Measurements from ENCODE around the gene FOSB. TPM values are rescaled to one million over a fixed set of nuclear protein-coding genes. Genes with fewer than 3 reads are reported as not detected.
A peak's percentile ranks its signal among the peaks of the same experiment; 100 is the strongest.

The FOSB gene
- polyA plus RNA-seq, 1 donor from 2014 or later = 2.1 TPM

- no peak overlapping the region for H3K27ac ChIP-seq (ENCODE audit: low read length)
- H3K9ac ChIP-seq (ENCODE audit: low read length) = peak overlapping the region; percentile 66
These were observed 38.6 kb downstream of the FOSB start for GRCh38 chr19:45506246-45506988.

More at GRCh38 chr19:45506246-45506988, 38.6 kb downstream of the FOSB start:
- no peaks in the 10 kb centered on the region for H3F3A ChIP-seq (ENCODE audit: insufficient read depth, low read length, poor library complexity, severe bottlenecking)
- H3K9me2 ChIP-seq (ENCODE audit: insufficient read depth, low read length) = no peaks in the 10 kb centered on the region
- H4K20me1 ChIP-seq (ENCODE audit: insufficient read depth) = no peaks in the 10 kb centered on the region
- TF ChIP-seq TAF1 (IDR thresholded peaks at IDR 0.05; ENCODE audit: low read depth) (no peak), EZH2 (IDR thresholded peaks at IDR 0.05; ENCODE audit: borderline replicate concordance, insufficient read depth, low read length, poor library complexity, severe bottlenecking) (no peak), RAD21 (conservative IDR thresholded peaks at IDR 0.05) (no peak), POLR2AphosphoS5 (IDR thresholded peaks at IDR 0.05) (no peak), SMC3 (conservative IDR thresholded peaks at IDR 0.05; ENCODE audit: poor library complexity) (peak; percentile 56), REST (IDR thresholded peaks at IDR 0.05; ENCODE audit: borderline replicate concordance) (no peak), CTCF (IDR thresholded peaks at IDR 0.05; ENCODE audit: poor library complexity, severe bottlenecking) (peak; percentile 78), EP300 (conservative IDR thresholded peaks at IDR 0.05; ENCODE audit: poor library complexity, severe bottlenecking) (no peak), MXI1 (conservative IDR thresholded peaks at IDR 0.05; ENCODE audit: poor library complexity, severe bottlenecking) (peak; percentile 47)
- no peak overlapping the region for H3K4me2 ChIP-seq (ENCODE audit: low read length)
- no peaks in the 10 kb centered on the region for H3K36me3 ChIP-seq (ENCODE audit: insufficient read depth, low read length)
- H3K4me3 ChIP-seq (ENCODE audit: low read length) = peak overlapping the region; percentile 95
- peaks cover 8% of the 10 kb centered on the region for H3K27me3 ChIP-seq (ENCODE audit: insufficient read depth, low read depth, low read length)
- H3K79me2 ChIP-seq (replicated peaks; ENCODE audit: insufficient read depth, low read length) = no peaks in the 10 kb centered on the region
- H3K9me3 ChIP-seq (ENCODE audit: low read length) = no peaks in the 10 kb centered on the region
- peak overlapping the region; percentile 95 for H2AFZ ChIP-seq (ENCODE audit: low read depth, low read length)
